VCaP (cell line): ENCODE results near the gene DSEL.

Experiments used
- H3K27ac ChIP-seq: fragments of 450-650 bp; 2 replicates; pipeline ENCODE4 v1.5.1; 2017
- CTCF ChIP-seq: fragments of 450-650 bp; conservative IDR thresholded peaks from 2 replicates; pipeline ENCODE4 v1.5.1; 2017; ENCODE audit warnings: mild to moderate bottlenecking, moderate library complexity

The DSEL gene

DNA sequence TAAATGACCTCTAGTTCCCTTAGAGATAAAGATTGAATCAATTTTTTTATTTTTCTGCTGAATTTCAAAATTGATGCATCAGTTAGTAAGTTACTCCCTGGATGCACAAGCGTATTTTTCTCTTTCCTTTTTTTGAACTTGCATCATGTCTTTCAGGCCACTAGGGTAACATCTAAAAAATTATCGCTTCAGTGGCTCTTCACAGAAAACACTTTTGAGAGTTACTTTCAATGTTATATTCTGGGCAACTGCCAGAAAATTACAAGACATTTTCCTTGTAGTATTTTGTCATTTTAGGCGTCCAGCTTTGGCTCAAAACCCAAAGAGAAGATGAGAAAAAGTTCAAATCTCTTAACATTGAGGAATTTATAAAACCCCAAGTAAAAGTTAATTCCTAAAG lies 59.8 kb downstream of the DSEL start:
- no peak overlapping the region for H3K27ac ChIP-seq
- no peak for TF ChIP-seq CTCF
